ENCODE results near the gene THEM5. TPM values are rescaled to one million over a fixed set of nuclear protein-coding genes. Genes with fewer than 3 reads are reported as not detected.

Gene THEM5
- total RNA-seq, 4 donors from 2014 or later: not detected

- TF ChIP-seq POLR2A (IDR thresholded peaks at IDR 0.05): peak; percentile 69 to 82
- TF ChIP-seq CTCF (IDR thresholded peaks at IDR 0.05): peak in 1 of 6 experiments; percentile 24
- Histone ChIP-seq H3K36me3 (no peaks in the 10 kb centered on the region), H3K27me3 (no peaks in the 10 kb centered on the region), H3K27ac (peak within 1 kb of the TSS; percentile 78 to 89 (median 79)), H3K4me3 (replicated peaks in 1 of 3) (peak within 1 kb of the TSS; percentile 7 to 36 (median 35)), H3K4me1 (peaks cover 40 to 54% of the 10 kb centered on the region in 2 donors), H3K9me3 (no peaks in the 10 kb centered on the region)
- peak; percentile 91 to 93 for DNase-seq
- intact Hi-C loops (cut with DNase I): loop anchor here (10.0 kb wide), 2 partner anchors 97 to 297 kb away; no protein-coding TSS in a partner anchor
- 29 to 41% methylated on average over 5 of the region's 5 CpGs for WGBS, 2 donors
Observed at GRCh38 chr1:151831605-151832004, 21.9 kb downstream of the THEM5 start, which contains the start of gene RORC. RORC (minus strand) TSS chr1:151831802; CDS start chr1:151831764, 38 bp downstream.

- intact Hi-C loops (cut with DNase I): loop anchor here (10.0 kb wide), 2 partner anchors 96 to 296 kb away; no protein-coding TSS in a partner anchor
- DNase-seq: no peak
- no peaks in the 10 kb centered on the region for H3K27me3 ChIP-seq
- H3K27ac ChIP-seq: peak overlapping the region; percentile 78 to 89 (median 79)
- TF ChIP-seq CTCF (IDR thresholded peaks at IDR 0.05) (no peak), POLR2A (IDR thresholded peaks at IDR 0.05) (no peak)
- no peaks in the 10 kb centered on the region for H3K36me3 ChIP-seq
- H3K4me1 ChIP-seq: peaks cover 42 to 52% of the 10 kb centered on the region in 2 donors
- H3K9me3 ChIP-seq: no peaks in the 10 kb centered on the region
- 28 to 31% methylated on average over 4 of the region's 4 CpGs for WGBS, 2 donors
- peak overlapping the region; percentile 7 to 36 (median 35) for H3K4me3 ChIP-seq (replicated peaks in 1 of 3)
Observed at GRCh38 chr1:151831256-151831591, 22.3 kb downstream of the THEM5 start.

- DNase-seq: no peak
- Histone ChIP-seq H3K4me1 (peaks cover 46 to 51% of the 10 kb centered on the region in 2 donors), H3K36me3 (no peaks in the 10 kb centered on the region), H3K4me3 (replicated peaks in 1 of 3) (peak overlapping the region in 1 of 3 donors; percentile 35), H3K9me3 (no peaks in the 10 kb centered on the region), H3K27ac (peak overlapping the region in 1 of 3 donors; percentile 79), H3K27me3 (no peaks in the 10 kb centered on the region)
- WGBS, 2 donors: 52 to 62% methylated on average over 6 of the region's 6 CpGs
- TF ChIP-seq POLR2A (IDR thresholded peaks at IDR 0.05) (no peak), CTCF (IDR thresholded peaks at IDR 0.05) (no peak)
- intact Hi-C loops (cut with DNase I): loop anchor here (10.0 kb wide), 2 partner anchors 95 to 295 kb away; no protein-coding TSS in a partner anchor
Observed at GRCh38 chr1:151830055-151830454, 23.5 kb downstream of the THEM5 start.

- Histone ChIP-seq H3K27ac (peak overlapping the region in 1 of 3 donors; percentile 10), H3K9me3 (no peaks in the 10 kb centered on the region), H3K4me3 (replicated peaks in 1 of 3) (no peak overlapping the region), H3K36me3 (no peaks in the 10 kb centered on the region), H3K4me1 (peaks cover 46 to 51% of the 10 kb centered on the region in 2 donors), H3K27me3 (no peaks in the 10 kb centered on the region)
- intact Hi-C loops (cut with DNase I): loop anchor here (10.0 kb wide), 3 partner anchors 95 to 295 kb away; no protein-coding TSS in a partner anchor
- TF ChIP-seq POLR2A (IDR thresholded peaks at IDR 0.05) (no peak), CTCF (IDR thresholded peaks at IDR 0.05) (no peak)
- WGBS, 2 donors: 37 to 41% methylated on average over 4 of the region's 4 CpGs
- DNase-seq: no peak
Observed at GRCh38 chr1:151829352-151830046, 24.0 kb downstream of the THEM5 start.

- 12 to 16% methylated on average over 8 to 12 of the region's 12 CpGs for WGBS, 2 donors
- peak overlapping the region in 1 of 3 donors; percentile 10 for H3K27ac ChIP-seq
- no peaks in the 10 kb centered on the region for H3K36me3 ChIP-seq
Observed at GRCh38 chr1:151828921-151829320, 24.6 kb downstream of the THEM5 start.

More at GRCh38 chr1:151828921-151829320, 24.6 kb downstream of the THEM5 start:
- Histone ChIP-seq H3K9me3 (no peaks in the 10 kb centered on the region), H3K4me1 (peaks cover 46 to 51% of the 10 kb centered on the region in 2 donors), H3K4me3 (replicated peaks in 1 of 3) (no peak overlapping the region), H3K27me3 (no peaks in the 10 kb centered on the region)
- TF ChIP-seq POLR2A (IDR thresholded peaks at IDR 0.05) (no peak), CTCF (IDR thresholded peaks at IDR 0.05) (no peak)
- peak; percentile 82 to 88 for DNase-seq
- intact Hi-C loops (cut with DNase I): loop anchor here (10.0 kb wide), 1 partner anchor 244 kb away; no protein-coding TSS in a partner anchor
